Lower leg skin (tissue), 4 donors: ENCODE data around the gene VDAC1. TPM values are rescaled to one million over a fixed set of nuclear protein-coding genes. Genes with fewer than 3 reads are reported as not detected.

Experiments used
- DNase-seq, 2 donors: peaks; one replicate each; pipeline ENCODE4 v3.0.0-alpha.2; 2019; ENCODE audit warnings: low spot score in 2 of 2
- H3K4me3 ChIP-seq: fragments of 200-600 bp; sonication (generic); 2 replicates; pipeline ENCODE4 v1.5.1; 2017; ENCODE audit warnings: mild to moderate bottlenecking, low read depth; ENCODE audit not compliant: poor library complexity, severe bottlenecking
- POLR2A ChIP-seq, 2 donors: fragments of 450-650 bp; IDR thresholded peaks; one replicate each; pipeline ENCODE4 v1.6.1; 2016 to 2017; ENCODE audit warnings: antibody characterized with exemption in 2 of 2, mild to moderate bottlenecking in 1 of 2, moderate library complexity in 1 of 2
- WGBS, 2 donors: methylation state at CpG; one replicate each; pipeline ENCODE4 v1.1.5; 2018; 5-methylcytosine and 5-hydroxymethylcytosine counted together
- intact Hi-C: fragments of 100-400 bp; cut with DNase I; formaldehyde crosslinking; loops from one replicate; pipeline ENCODE4 v1.15.0; 2023; ENCODE audit warnings: low total_unique reads
- total RNA-seq, 4 donors: library from RNA; depleted of rRNA; stranded (reverse); fragments of >200 nt; gene quantifications; one replicate each; pipeline ENCODE4 v1.1.0, GENCODE V29; 2016
- TF ChIP-seq, protein P1 (sequence below), 3 donors: fragments of 450-650 bp; IDR thresholded peaks; one replicate each; pipeline ENCODE4 v1.5.1; 2016; ENCODE audit warnings: antibody characterized with exemption in 3 of 3, mild to moderate bottlenecking in 3 of 3, moderate library complexity in 2 of 3

Gene VDAC1
- total RNA-seq, 4 donors from 2014 or later, result 113 to 159 (median 145) TPM

DNA sequence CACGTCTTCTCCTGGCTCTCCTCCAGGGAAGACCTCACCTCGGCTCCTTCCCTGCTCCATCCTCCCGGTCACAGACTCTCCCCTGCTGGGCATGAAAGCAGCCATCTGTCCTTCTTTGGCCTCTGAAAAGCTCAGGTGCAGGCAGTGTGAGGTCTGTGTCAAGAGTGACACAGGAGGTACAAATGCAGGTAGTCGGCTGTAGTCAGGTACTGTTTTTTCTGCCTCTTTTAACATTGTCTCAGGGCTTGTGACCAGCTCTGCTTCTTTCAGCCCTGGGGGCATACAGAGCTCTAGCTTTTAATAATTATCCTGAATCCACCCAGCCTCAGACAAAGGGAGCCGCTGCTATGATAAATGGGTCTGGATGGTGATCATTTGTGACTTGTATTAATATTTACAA, 82.8 kb downstream of the VDAC1 start:
- no peak overlapping the region for H3K4me3 ChIP-seq
- intact Hi-C loops, result no loop called here
- TF ChIP-seq, protein P1, sequence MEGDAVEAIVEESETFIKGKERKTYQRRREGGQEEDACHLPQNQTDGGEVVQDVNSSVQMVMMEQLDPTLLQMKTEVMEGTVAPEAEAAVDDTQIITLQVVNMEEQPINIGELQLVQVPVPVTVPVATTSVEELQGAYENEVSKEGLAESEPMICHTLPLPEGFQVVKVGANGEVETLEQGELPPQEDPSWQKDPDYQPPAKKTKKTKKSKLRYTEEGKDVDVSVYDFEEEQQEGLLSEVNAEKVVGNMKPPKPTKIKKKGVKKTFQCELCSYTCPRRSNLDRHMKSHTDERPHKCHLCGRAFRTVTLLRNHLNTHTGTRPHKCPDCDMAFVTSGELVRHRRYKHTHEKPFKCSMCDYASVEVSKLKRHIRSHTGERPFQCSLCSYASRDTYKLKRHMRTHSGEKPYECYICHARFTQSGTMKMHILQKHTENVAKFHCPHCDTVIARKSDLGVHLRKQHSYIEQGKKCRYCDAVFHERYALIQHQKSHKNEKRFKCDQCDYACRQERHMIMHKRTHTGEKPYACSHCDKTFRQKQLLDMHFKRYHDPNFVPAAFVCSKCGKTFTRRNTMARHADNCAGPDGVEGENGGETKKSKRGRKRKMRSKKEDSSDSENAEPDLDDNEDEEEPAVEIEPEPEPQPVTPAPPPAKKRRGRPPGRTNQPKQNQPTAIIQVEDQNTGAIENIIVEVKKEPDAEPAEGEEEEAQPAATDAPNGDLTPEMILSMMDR (IDR thresholded peaks at IDR 0.05), result no peak
- no peak for TF ChIP-seq POLR2A (IDR thresholded peaks at IDR 0.05)

More for the DNA sequence above, 82.8 kb downstream of the VDAC1 start:
- no peak for DNase-seq
- WGBS, 2 donors, result 66 to 72% methylated on average over 5 of the region's 5 CpGs

Other genes with a start within 250 kb of the VDAC1 start
- 10 to 100 TPM; 26.0 to 64.8 (median 35.4) TPM for gene C5orf15, start 36.4 kb downstream of the VDAC1 start, total RNA-seq
- gene TCF7, start 109.7 kb upstream of the VDAC1 start, total RNA-seq, result 1 to 10 TPM; 2.6 to 6.2 (median 5.1) TPM
- gene SKP1, start 172.0 kb upstream of the VDAC1 start, total RNA-seq, result 100 to 1,000 TPM; 229 to 275 (median 253) TPM
- gene PPP2CA, start 221.1 kb upstream of the VDAC1 start, total RNA-seq, result 100 to 1,000 TPM; 174 to 293 (median 213) TPM